Transverse colon (tissue), 4 donors: ENCODE results near the gene LRP1B.

Source experiments
- CTCF ChIP-seq, 5 experiments: fragments of 200-600 bp in 3 of 5; fragments of 450-650 bp in 2 of 5; sonication (generic) in 3 of 5; IDR thresholded peaks; 1 replicate in 2 of 5; 2 replicates in 3 of 5; pipeline ENCODE4 v1.5.1; 2016 to 2017; ENCODE audit warnings: antibody characterized with exemption in 5 of 5, inconsistent platforms in 3 of 5, mild to moderate bottlenecking in 2 of 5, moderate library complexity in 1 of 5
- POLR2A ChIP-seq: fragments of 450-650 bp; IDR thresholded peaks from one replicate; pipeline ENCODE4 v1.6.1; 2016; ENCODE audit warnings: antibody characterized with exemption, mild to moderate bottlenecking, moderate library complexity
- POLR2AphosphoS5 ChIP-seq, 3 donors: sonication (generic); formaldehyde crosslinking; IDR thresholded peaks; one replicate each; pipeline ENCODE4 v1.6.1; 2016; ENCODE audit warnings: antibody characterized with exemption in 3 of 3

- TF ChIP-seq CTCF (IDR thresholded peaks at IDR 0.05) (no peak), POLR2AphosphoS5 (IDR thresholded peaks at IDR 0.05) (no peak), POLR2A (no peak)
Measured at GRCh38 chr2:141133883-141134282, 996.9 kb downstream of the LRP1B start.
